D721Med (cell line): ENCODE results near the gene PGS1.

Experiments
- DNase-seq: peaks from one replicate; pipeline ENCODE4 v3.0.0; 2011; ENCODE audit warnings: low spot score; ENCODE audit not compliant: insufficient read length
- FAIRE-seq: peaks from 2 replicates; lab custom pipeline; 2011; peaks lifted over from hg19 to GRCh38; lab: Jason Lieb, UNC
- CTCF ChIP-seq: IDR thresholded peaks from 2 replicates; pipeline ENCODE4 v1.5.1; 2012; ENCODE audit warnings: mild to moderate bottlenecking, control low read depth; ENCODE audit not compliant: insufficient read depth; ENCODE audit errors: missing control alignments

PGS1 gene

GRCh38 chr17:78444392-78444791 lies 65.9 kb downstream of the PGS1 start:
- DNase-seq = no peak
- FAIRE-seq = no peak
- TF ChIP-seq CTCF = no peak

GRCh38 chr17:78446833-78447232 lies 68.4 kb downstream of the PGS1 start:
- DNase-seq (no peak), FAIRE-seq (no peak)

GRCh38 chr17:78448356-78448993 lies 70.0 kb downstream of the PGS1 start:
- no peak for TF ChIP-seq CTCF
- DNase-seq (no peak), FAIRE-seq (no peak)

More at GRCh38 chr17:78446833-78447232, 68.4 kb downstream of the PGS1 start:
- no peak for TF ChIP-seq CTCF

GRCh38 chr17:78449983-78450595 lies 71.6 kb downstream of the PGS1 start:
- DNase-seq (no peak), FAIRE-seq (no peak)
- TF ChIP-seq CTCF = no peak

GRCh38 chr17:78450696-78451345 lies 72.4 kb downstream of the PGS1 start:
- no peak for DNase-seq
- FAIRE-seq = no peak
- TF ChIP-seq CTCF = no peak

- FAIRE-seq (no peak), DNase-seq (no peak)
- no peak for TF ChIP-seq CTCF
Measured at GRCh38 chr17:78451753-78452152, 73.3 kb downstream of the PGS1 start.

GRCh38 chr17:78454346-78454745 lies 75.9 kb downstream of the PGS1 start:
- FAIRE-seq (no peak), DNase-seq (no peak)
- TF ChIP-seq CTCF = no peak
